ENCODE measurements around the gene IRF1. TPM values are rescaled to one million over a fixed set of nuclear protein-coding genes. Genes with fewer than 3 reads are reported as not detected.

Gene IRF1
- total RNA-seq, 1 experiment from 2014 or later: 30.1 TPM

- no peak for TF ChIP-seq YY1 (IDR thresholded peaks at IDR 0.05; ENCODE audit: extremely low read depth, insufficient replicate concordance, low read depth, low read length)
These were observed 12.2 kb downstream of the IRF1 start (continued) for GRCh38 chr5:132478366-132478871.

- H3K27ac ChIP-seq (ENCODE audit: low read depth, low read length): no peak overlapping the region
- H3K4me1 ChIP-seq (ENCODE audit: control insufficient read depth in 1 of 2, insufficient read depth in 2 of 2, low read length in 2 of 2): no peaks in the 10 kb centered on the region; a peak in 1 of 4 replicates
- ChIA-PET CTCF (interaction anchor here (2.2 kb wide), 1 partner anchor 12 kb away, joined by 8 read pairs; the partner anchor contains the start of gene IRF1), RAD21 (ENCODE audit: low non-redundant PET in 1 of 2, low total read pairs in 2 of 2, uncharacterized antibody in 2 of 2, unreplicated experiment in 2 of 2) (no interaction called here), POLR2A (interaction anchor here (1.5 to 4.2 kb wide), 2 partner anchors 12 to 66 kb away, joined by 3 to 33 read pairs; partner anchors contain the start of gene IRF1)
- BruUV-seq (replicated peaks): no TSS peak
- no peak overlapping the region for H3K4me2 ChIP-seq (ENCODE audit: low read length)
- H3K9me3 ChIP-seq (ENCODE audit: control insufficient read depth in 1 of 2, insufficient read depth in 1 of 2, low read depth in 1 of 2, low read length in 2 of 2): no peaks in the 10 kb centered on the region
- no peaks in the 10 kb centered on the region for H3K36me3 ChIP-seq (ENCODE audit: control insufficient read depth in 1 of 2, insufficient read depth in 2 of 2, low read length in 2 of 2)
- H2AFZ ChIP-seq (ENCODE audit: low read depth, low read length, poor library complexity, severe bottlenecking): no peak overlapping the region
- no peak for DNase-seq (ENCODE audit: low read depth, low spot score)
- no peak overlapping the region for H3K4me3 ChIP-seq (replicated peaks in 1 of 2; ENCODE audit: low read depth in 1 of 2, low read length in 2 of 2)
- H4K20me1 ChIP-seq (ENCODE audit: insufficient read depth): no peaks in the 10 kb centered on the region
- intact Hi-C loops (cut with micrococcal nuclease): no loop called here
- ATAC-seq: no peak
- no peaks in the 10 kb centered on the region for H3K9me2 ChIP-seq (ENCODE audit: insufficient read depth)
- no peaks in the 10 kb centered on the region for H3K79me2 ChIP-seq (ENCODE audit: insufficient read depth, low read length)
- H3K27me3 ChIP-seq (ENCODE audit: insufficient read depth, low read length): no peaks in the 10 kb centered on the region
- TF ChIP-seq ELF1 (IDR thresholded peaks at IDR 0.05; ENCODE audit: borderline replicate concordance, low read depth) (no peak), MAX (IDR thresholded peaks at IDR 0.05) (no peak), CEBPB (IDR thresholded peaks at IDR 0.05; ENCODE audit: low read depth) (no peak), REST (IDR thresholded peaks at IDR 0.05; ENCODE audit: low read depth) (no peak), ZBTB33 (IDR thresholded peaks at IDR 0.05; ENCODE audit: extremely low read depth, insufficient replicate concordance, low read length) (no peak)
- H3K9ac ChIP-seq (ENCODE audit: low read length): no peak overlapping the region
These were observed 12.7 kb downstream of the IRF1 start for GRCh38 chr5:132477784-132478365.

All from HCT116 (cell line).